K562 (cell line): Measurements from ENCODE around the gene RHO.

ENCODE experiments used
- CBX3 ChIP-seq, 2 experiments: IDR thresholded peaks; 1 replicate in 1 of 2; 2 replicates in 1 of 2; pipeline ENCODE4 v1.6.1; 2012; ENCODE audit warnings: inconsistent platforms in 2 of 2, low read length in 2 of 2, borderline replicate concordance in 1 of 2, control low read depth in 1 of 2
- CBX5 ChIP-seq: IDR thresholded peaks from 2 replicates; pipeline ENCODE4 v1.6.1; 2014; ENCODE audit warnings: low read depth, borderline replicate concordance
- CHD4 ChIP-seq: fragments of 200-600 bp; sonication (generic); IDR thresholded peaks from 3 replicates; pipeline ENCODE4 v1.6.1; 2012; ENCODE audit warnings: low read depth, mild to moderate bottlenecking, mixed read lengths, low read length, inconsistent platforms; ENCODE audit not compliant: insufficient read depth, insufficient replicate concordance, poor library complexity, severe bottlenecking
- E2F8 ChIP-seq: fragments of 450-650 bp; IDR thresholded peaks from 2 replicates; pipeline ENCODE4 v1.7.1; 2018; ENCODE audit warnings: mild to moderate bottlenecking, low read depth; ENCODE audit not compliant: partially characterized antibody
- HNRNPK ChIP-seq: fragments of 200-400 bp; formaldehyde crosslinking; IDR thresholded peaks from one replicate; pipeline ENCODE4 v1.6.1; 2018; ENCODE audit warnings: mild to moderate bottlenecking, low read depth, low read length; ENCODE audit not compliant: poor library complexity, severe bottlenecking
- MLX ChIP-seq, 2 experiments: fragments of 450-650 bp in 1 of 2; sonication (generic) in 1 of 2; formaldehyde crosslinking; conservative IDR thresholded peaks; 2 replicates each; pipeline versions ENCODE4 v1.4.0 to v1.8.1; 2020 to 2022; ENCODE audit warnings: mild to moderate bottlenecking in 1 of 2, missing genetic modification reagents in 1 of 2
- ZBTB17 ChIP-seq: fragments of 450-650 bp; formaldehyde crosslinking; IDR thresholded peaks from 2 replicates; pipeline ENCODE4 v1.4.0; 2020; ENCODE audit warnings: mild to moderate bottlenecking
- ZFP30 ChIP-seq: fragments of 250-450 bp; sonication (Bioruptor Pico); IDR thresholded peaks from 2 replicates; pipeline ENCODE4 v1.8.0; 2022; ENCODE audit warnings: moderate library complexity, mild to moderate bottlenecking, inconsistent platforms, borderline replicate concordance
- ZNF639 ChIP-seq, 2 experiments: fragments of 200-800 bp in 1 of 2; sonication (Bioruptor generic) in 1 of 2; sonication (generic) in 1 of 2; formaldehyde crosslinking in 1 of 2; IDR thresholded peaks in 1 of 2; conservative IDR thresholded peaks in 1 of 2; 2 replicates each; pipeline versions ENCODE4 v1.5.0 to v1.6.1; 2016 to 2020; ENCODE audit warnings: missing compliant biosample characterization in 1 of 2, missing genetic modification characterization in 1 of 2, missing genetic modification reagents in 1 of 2
- TF ChIP-seq, protein P1 (sequence below): fragments of 450-650 bp; IDR thresholded peaks from 2 replicates; pipeline ENCODE4 v1.6.1; 2018; ENCODE audit not compliant: partially characterized antibody
- TF ChIP-seq, protein P2 (sequence below), 3 experiments: IDR thresholded peaks in 2 of 3; conservative IDR thresholded peaks in 1 of 3; 2 replicates each; pipeline ENCODE4 v1.5.1; 2011 to 2012; ENCODE audit warnings: low read length in 3 of 3, mild to moderate bottlenecking in 3 of 3, control low read depth in 2 of 3, improper control_type of control experiment in 1 of 3, inconsistent platforms in 1 of 3, low read depth in 1 of 3, mixed read lengths in 1 of 3, moderate library complexity in 1 of 3; ENCODE audit not compliant: insufficient read depth in 2 of 3

DNA sequence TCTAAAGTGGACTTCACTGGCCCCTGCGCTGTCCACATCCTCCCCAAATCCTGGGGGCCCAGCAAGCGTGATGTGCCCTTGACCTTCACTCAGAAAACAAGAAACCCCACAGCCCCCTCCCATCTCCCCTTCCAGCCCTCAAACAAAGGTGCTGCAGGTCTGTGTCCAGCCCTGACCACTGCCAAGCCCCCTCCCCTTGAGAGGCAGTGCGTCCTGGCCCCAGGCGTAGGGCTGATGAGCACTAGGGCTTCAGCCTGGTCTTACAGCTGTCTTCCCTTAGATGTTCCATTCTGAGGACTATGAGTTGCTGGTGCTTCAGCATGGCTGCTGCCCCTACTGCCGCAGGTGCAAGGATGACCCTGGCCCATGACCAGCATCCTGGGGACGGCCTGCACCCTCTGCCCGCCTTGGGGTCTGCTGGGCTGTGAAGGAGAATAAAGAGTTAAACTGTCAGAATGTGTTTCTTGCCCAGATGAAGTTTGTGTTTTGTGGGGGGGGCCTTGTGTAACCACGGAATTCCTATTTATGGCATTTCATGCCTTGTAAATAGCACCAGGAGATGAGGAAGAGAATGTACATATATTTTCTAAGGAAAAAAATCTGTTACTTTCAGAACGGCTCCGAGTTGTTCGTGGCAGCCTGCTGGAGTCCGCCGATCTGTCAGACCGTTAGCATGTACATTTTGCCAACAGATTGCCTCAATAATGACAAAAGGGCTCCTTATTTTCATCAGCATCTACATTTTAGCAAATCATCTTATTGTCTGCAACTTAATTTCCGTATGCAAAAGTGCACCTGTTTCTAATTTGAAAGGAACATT lies 8.3 kb upstream of the RHO start:
- TF ChIP-seq E2F8 (no peak), ZFP30 (no peak), HNRNPK (no peak), CHD4 (no peak), MLX (CRISPR knock-in tag; conservative IDR thresholded peaks at IDR 0.05) (no peak), CBX5 (no peak), ZBTB17 (CRISPR knock-in tag) (no peak), ZNF639 (CRISPR knock-in tag; conservative IDR thresholded peaks at IDR 0.05 in 1 of 2, IDR thresholded peaks at IDR 0.05 in 1 of 2) (no peak), CBX3 (IDR thresholded peaks at IDR 0.05; ENCODE audit: borderline replicate concordance in 1 of 2, low read length in 2 of 2) (no peak)
- TF ChIP-seq, protein P1, sequence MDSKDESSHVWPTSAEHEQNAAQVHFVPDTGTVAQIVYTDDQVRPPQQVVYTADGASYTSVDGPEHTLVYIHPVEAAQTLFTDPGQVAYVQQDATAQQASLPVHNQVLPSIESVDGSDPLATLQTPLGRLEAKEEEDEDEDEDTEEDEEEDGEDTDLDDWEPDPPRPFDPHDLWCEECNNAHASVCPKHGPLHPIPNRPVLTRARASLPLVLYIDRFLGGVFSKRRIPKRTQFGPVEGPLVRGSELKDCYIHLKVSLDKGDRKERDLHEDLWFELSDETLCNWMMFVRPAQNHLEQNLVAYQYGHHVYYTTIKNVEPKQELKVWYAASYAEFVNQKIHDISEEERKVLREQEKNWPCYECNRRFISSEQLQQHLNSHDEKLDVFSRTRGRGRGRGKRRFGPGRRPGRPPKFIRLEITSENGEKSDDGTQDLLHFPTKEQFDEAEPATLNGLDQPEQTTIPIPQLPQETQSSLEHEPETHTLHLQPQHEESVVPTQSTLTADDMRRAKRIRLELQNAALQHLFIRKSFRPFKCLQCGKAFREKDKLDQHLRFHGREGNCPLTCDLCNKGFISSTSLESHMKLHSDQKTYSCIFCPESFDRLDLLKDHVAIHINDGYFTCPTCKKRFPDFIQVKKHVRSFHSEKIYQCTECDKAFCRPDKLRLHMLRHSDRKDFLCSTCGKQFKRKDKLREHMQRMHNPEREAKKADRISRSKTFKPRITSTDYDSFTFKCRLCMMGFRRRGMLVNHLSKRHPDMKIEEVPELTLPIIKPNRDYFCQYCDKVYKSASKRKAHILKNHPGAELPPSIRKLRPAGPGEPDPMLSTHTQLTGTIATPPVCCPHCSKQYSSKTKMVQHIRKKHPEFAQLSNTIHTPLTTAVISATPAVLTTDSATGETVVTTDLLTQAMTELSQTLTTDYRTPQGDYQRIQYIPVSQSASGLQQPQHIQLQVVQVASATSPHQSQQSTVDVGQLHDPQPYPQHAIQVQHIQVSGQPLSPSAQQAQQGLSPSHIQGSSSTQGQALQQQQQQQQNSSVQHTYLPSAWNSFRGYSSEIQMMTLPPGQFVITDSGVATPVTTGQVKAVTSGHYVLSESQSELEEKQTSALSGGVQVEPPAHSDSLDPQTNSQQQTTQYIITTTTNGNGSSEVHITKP = no peak
- TF ChIP-seq, protein P2, sequence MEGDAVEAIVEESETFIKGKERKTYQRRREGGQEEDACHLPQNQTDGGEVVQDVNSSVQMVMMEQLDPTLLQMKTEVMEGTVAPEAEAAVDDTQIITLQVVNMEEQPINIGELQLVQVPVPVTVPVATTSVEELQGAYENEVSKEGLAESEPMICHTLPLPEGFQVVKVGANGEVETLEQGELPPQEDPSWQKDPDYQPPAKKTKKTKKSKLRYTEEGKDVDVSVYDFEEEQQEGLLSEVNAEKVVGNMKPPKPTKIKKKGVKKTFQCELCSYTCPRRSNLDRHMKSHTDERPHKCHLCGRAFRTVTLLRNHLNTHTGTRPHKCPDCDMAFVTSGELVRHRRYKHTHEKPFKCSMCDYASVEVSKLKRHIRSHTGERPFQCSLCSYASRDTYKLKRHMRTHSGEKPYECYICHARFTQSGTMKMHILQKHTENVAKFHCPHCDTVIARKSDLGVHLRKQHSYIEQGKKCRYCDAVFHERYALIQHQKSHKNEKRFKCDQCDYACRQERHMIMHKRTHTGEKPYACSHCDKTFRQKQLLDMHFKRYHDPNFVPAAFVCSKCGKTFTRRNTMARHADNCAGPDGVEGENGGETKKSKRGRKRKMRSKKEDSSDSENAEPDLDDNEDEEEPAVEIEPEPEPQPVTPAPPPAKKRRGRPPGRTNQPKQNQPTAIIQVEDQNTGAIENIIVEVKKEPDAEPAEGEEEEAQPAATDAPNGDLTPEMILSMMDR (IDR thresholded peaks at IDR 0.05 in 2 of 3, conservative IDR thresholded peaks at IDR 0.05 in 1 of 3; ENCODE audit: insufficient read depth in 2 of 3, low read depth in 1 of 3, low read length in 3 of 3) = no peak
